Coronary artery (tissue), 2 donors: Measurements from ENCODE around the gene LEPR.

Experiments used
- DNase-seq: peaks from one replicate; pipeline ENCODE4 v3.0.0-alpha.2; 2017; ENCODE audit warnings: low spot score
- H3K27ac ChIP-seq, 2 donors: fragments of 200-600 bp; sonication (generic); one replicate each; pipeline ENCODE4 v1.5.1; 2016 to 2019
- H3K4me3 ChIP-seq: fragments of 200-600 bp; sonication (generic); 2 replicates; pipeline ENCODE4 v1.5.1; 2016; ENCODE audit warnings: mild to moderate bottlenecking, moderate library complexity
- CTCF ChIP-seq: fragments of 200-600 bp; sonication (generic); IDR thresholded peaks from one replicate; pipeline ENCODE4 v1.5.1; 2019; ENCODE audit warnings: antibody characterized with exemption

The LEPR gene

GRCh38 chr1:65412256-65412983 lies 8.0 kb upstream of the LEPR start:
- Histone ChIP-seq H3K27ac (no peak overlapping the region), H3K4me3 (no peak overlapping the region)
- TF ChIP-seq CTCF: no peak
- no peak for DNase-seq

GRCh38 chr1:65412984-65413375 lies 7.5 kb upstream of the LEPR start:
- Histone ChIP-seq H3K27ac (no peak overlapping the region), H3K4me3 (no peak overlapping the region)
- TF ChIP-seq CTCF: no peak
- no peak for DNase-seq

GRCh38 chr1:65414538-65414937 lies 5.9 kb upstream of the LEPR start:
- no peak overlapping the region for H3K27ac ChIP-seq
- TF ChIP-seq CTCF: no peak
- no peak overlapping the region for H3K4me3 ChIP-seq
- no peak for DNase-seq

- Histone ChIP-seq H3K4me3 (no peak overlapping the region), H3K27ac (no peak overlapping the region)
- no peak for TF ChIP-seq CTCF
- no peak for DNase-seq
Observed at GRCh38 chr1:65416767-65417166, 3.7 kb upstream of the LEPR start.

- H3K27ac ChIP-seq: no peak overlapping the region
- no peak for DNase-seq
Observed at GRCh38 chr1:65417729-65418128, 2.7 kb upstream of the LEPR start.

GRCh38 chr1:65418522-65419185 lies 1.8 kb upstream of the LEPR start:
- DNase-seq: no peak

More at GRCh38 chr1:65417729-65418128, 2.7 kb upstream of the LEPR start:
- no peak for TF ChIP-seq CTCF
- H3K4me3 ChIP-seq: no peak overlapping the region

More at GRCh38 chr1:65418522-65419185, 1.8 kb upstream of the LEPR start:
- Histone ChIP-seq H3K27ac (peak overlapping the region in 1 of 2 donors; percentile 99), H3K4me3 (no peak overlapping the region)
- no peak for TF ChIP-seq CTCF
